Measurements from ENCODE around the gene LMNB1.

LMNB1 gene

GRCh38 chr5:126855266-126855665 lies 78.3 kb downstream of the LMNB1 start:
- no peak for DNase-seq (ENCODE audit: low spot score)

- DNase-seq (ENCODE audit: low spot score): peak; percentile 41
Observed at GRCh38 chr5:126857472-126858410, 80.8 kb downstream of the LMNB1 start.

- no peak for DNase-seq (ENCODE audit: low spot score)
Observed at GRCh38 chr5:126858441-126858840, 81.5 kb downstream of the LMNB1 start.

GRCh38 chr5:126863402-126863801 lies 86.5 kb downstream of the LMNB1 start:
- no peak for DNase-seq (ENCODE audit: low spot score)

- no peak for DNase-seq (ENCODE audit: low spot score)
Observed at GRCh38 chr5:126864042-126864688, 87.2 kb downstream of the LMNB1 start.

- DNase-seq (ENCODE audit: low spot score): no peak
Observed at GRCh38 chr5:126865299-126865698, 88.4 kb downstream of the LMNB1 start.

GRCh38 chr5:126866851-126867636 lies 90.1 kb downstream of the LMNB1 start:
- peak; percentile 73 for DNase-seq (ENCODE audit: low spot score)

GRCh38 chr5:126868338-126869004 lies 91.5 kb downstream of the LMNB1 start:
- DNase-seq (ENCODE audit: low spot score): no peak

- peak; percentile 39 for DNase-seq (ENCODE audit: low spot score)
Observed at GRCh38 chr5:126869005-126869451, 92.1 kb downstream of the LMNB1 start.

- no peak for DNase-seq (ENCODE audit: low spot score)
Observed at GRCh38 chr5:126871441-126871840, 94.5 kb downstream of the LMNB1 start.

- DNase-seq (ENCODE audit: low spot score): no peak
Observed at GRCh38 chr5:126872561-126873354, 95.8 kb downstream of the LMNB1 start.

- no peak for DNase-seq (ENCODE audit: low spot score)
Observed at GRCh38 chr5:126875303-126875785, 98.4 kb downstream of the LMNB1 start.

GRCh38 chr5:126877602-126878001 lies 100.7 kb downstream of the LMNB1 start:
- no peak for DNase-seq (ENCODE audit: low spot score)

GRCh38 chr5:126878085-126878484 lies 101.1 kb downstream of the LMNB1 start:
- no peak for DNase-seq (ENCODE audit: low spot score)

GRCh38 chr5:126878634-126879033 lies 101.7 kb downstream of the LMNB1 start:
- DNase-seq (ENCODE audit: low spot score): no peak

- DNase-seq (ENCODE audit: low spot score): no peak
Observed at GRCh38 chr5:126881821-126882600, 105.1 kb downstream of the LMNB1 start.

- no peak for DNase-seq (ENCODE audit: low spot score)
Observed at GRCh38 chr5:126883564-126884245, 106.8 kb downstream of the LMNB1 start.

GRCh38 chr5:126884269-126884819 lies 107.4 kb downstream of the LMNB1 start:
- DNase-seq (ENCODE audit: low spot score): no peak

Data from cerebellar cortex (tissue), 1 donor.